Dermis microvascular lymphatic vessel endothelial cell (primary cell): Measurements from ENCODE around the gene POC1B. TPM values are rescaled to one million over a fixed set of nuclear protein-coding genes. Genes with fewer than 3 reads are reported as not detected.

Experiments used
- DNase-seq, 2 donors: peaks; one replicate each; pipeline versions ENCODE4 v3.0.0 to v3.0.0-alpha.2; 2010; ENCODE audit warnings: low read depth in 2 of 2
- total RNA-seq: library from RNA; depleted of rRNA; stranded (reverse); fragments of >200 nt; gene quantifications from 2 replicates; pipeline ENCODE4 v1.2.1, GENCODE V29; 2014

The POC1B gene
- 13.2 and 17.3 TPM in 2 replicates for total RNA-seq

GRCh38 chr12:89525824-89526770 is at the start of gene POC1B:
Gene POC1B, minus strand, starts transcription at chr12:89526047. Its CDS starts 152 bp downstream, at chr12:89525895.
- DNase-seq, result peak; percentile 73 to 79

GRCh38 chr12:89575374-89575773 is 49.5 kb upstream of the POC1B start:
- no peak for DNase-seq

- DNase-seq, result peak; percentile 82 to 90
These were observed 48.9 kb upstream of the POC1B start for GRCh38 chr12:89574736-89575208.

GRCh38 chr12:89573051-89573810 is 47.4 kb upstream of the POC1B start:
- no peak for DNase-seq

GRCh38 chr12:89571491-89572195 is 45.8 kb upstream of the POC1B start:
- no peak for DNase-seq

GRCh38 chr12:89568484-89568883 is 42.6 kb upstream of the POC1B start:
- no peak for DNase-seq

GRCh38 chr12:89567691-89568239 is 41.9 kb upstream of the POC1B start:
- no peak for DNase-seq

- no peak for DNase-seq
These were observed 40.8 kb upstream of the POC1B start for GRCh38 chr12:89566615-89567014.

GRCh38 chr12:89565002-89565401 is 39.2 kb upstream of the POC1B start:
- DNase-seq, result no peak

- DNase-seq, result no peak
These were observed 33.9 kb upstream of the POC1B start for GRCh38 chr12:89559753-89560152.

- DNase-seq, result peak in 1 of 2 donors; percentile 42
These were observed 31.1 kb upstream of the POC1B start for GRCh38 chr12:89556976-89557375.

GRCh38 chr12:89552376-89552775 is 26.5 kb upstream of the POC1B start:
- DNase-seq, result peak in 1 of 2 donors; percentile 26

GRCh38 chr12:89551747-89552146 is 25.9 kb upstream of the POC1B start:
- no peak for DNase-seq

- DNase-seq, result no peak
These were observed 21.3 kb upstream of the POC1B start for GRCh38 chr12:89547101-89547500.

- no peak for DNase-seq
These were observed 20.3 kb upstream of the POC1B start for GRCh38 chr12:89546151-89546550.

GRCh38 chr12:89544681-89545184 is 18.9 kb upstream of the POC1B start:
- DNase-seq, result peak; percentile 45 to 87

GRCh38 chr12:89544022-89544421 is 18.2 kb upstream of the POC1B start:
- DNase-seq, result no peak

- peak; percentile 66 to 87 for DNase-seq
These were observed 17.2 kb upstream of the POC1B start for GRCh38 chr12:89542912-89543592.

- no peak for DNase-seq
These were observed 16.4 kb upstream of the POC1B start for GRCh38 chr12:89542236-89542635.

GRCh38 chr12:89540586-89540985 is 14.7 kb upstream of the POC1B start:
- DNase-seq, result no peak
